ENCODE data around the gene TRIM28.

GRCh38 chr19:58519087-58519354 lies 24.8 kb upstream of the TRIM28 start:
- TF ChIP-seq POLR2A (IDR thresholded peaks at IDR 0.05) (no peak), CTCF (IDR thresholded peaks at IDR 0.05) (peak in 2 of 6 experiments; percentile 72 to 77)
